ENCODE measurements around the gene CLASP1.

DNA sequence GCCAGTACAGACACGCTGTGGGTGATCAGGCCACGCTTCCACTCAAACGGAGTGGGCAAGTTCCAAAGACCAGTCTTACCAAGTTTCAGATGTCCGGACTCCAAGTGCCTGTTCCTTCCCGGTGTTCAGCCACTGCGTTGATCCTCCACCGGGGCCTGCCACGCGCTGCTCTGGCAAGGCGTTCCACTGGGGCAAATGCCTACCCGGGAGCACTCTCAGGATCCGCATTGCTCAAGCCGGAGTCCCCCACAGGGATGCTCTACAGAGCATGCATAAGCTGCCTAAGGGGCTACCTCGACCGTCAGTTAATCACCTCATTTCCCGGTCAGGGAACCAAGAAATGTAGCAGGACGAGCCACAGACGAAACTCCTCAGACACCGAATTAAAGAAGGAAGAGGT lies 37.0 kb upstream of the CLASP1 start:
- TF ChIP-seq, protein P1, sequence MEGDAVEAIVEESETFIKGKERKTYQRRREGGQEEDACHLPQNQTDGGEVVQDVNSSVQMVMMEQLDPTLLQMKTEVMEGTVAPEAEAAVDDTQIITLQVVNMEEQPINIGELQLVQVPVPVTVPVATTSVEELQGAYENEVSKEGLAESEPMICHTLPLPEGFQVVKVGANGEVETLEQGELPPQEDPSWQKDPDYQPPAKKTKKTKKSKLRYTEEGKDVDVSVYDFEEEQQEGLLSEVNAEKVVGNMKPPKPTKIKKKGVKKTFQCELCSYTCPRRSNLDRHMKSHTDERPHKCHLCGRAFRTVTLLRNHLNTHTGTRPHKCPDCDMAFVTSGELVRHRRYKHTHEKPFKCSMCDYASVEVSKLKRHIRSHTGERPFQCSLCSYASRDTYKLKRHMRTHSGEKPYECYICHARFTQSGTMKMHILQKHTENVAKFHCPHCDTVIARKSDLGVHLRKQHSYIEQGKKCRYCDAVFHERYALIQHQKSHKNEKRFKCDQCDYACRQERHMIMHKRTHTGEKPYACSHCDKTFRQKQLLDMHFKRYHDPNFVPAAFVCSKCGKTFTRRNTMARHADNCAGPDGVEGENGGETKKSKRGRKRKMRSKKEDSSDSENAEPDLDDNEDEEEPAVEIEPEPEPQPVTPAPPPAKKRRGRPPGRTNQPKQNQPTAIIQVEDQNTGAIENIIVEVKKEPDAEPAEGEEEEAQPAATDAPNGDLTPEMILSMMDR (IDR thresholded peaks at IDR 0.05): no peak
- TF ChIP-seq POLR2A (IDR thresholded peaks at IDR 0.05) (no peak), POLR2AphosphoS5 (IDR thresholded peaks at IDR 0.05; ENCODE audit: insufficient read depth in 1 of 2, low read depth in 1 of 2) (no peak)

All from vagina (tissue), 2 donors.